Aorta (tissue), 5 donors: Measurements from ENCODE around the gene INTS11. TPM values are rescaled to one million over a fixed set of nuclear protein-coding genes. Genes with fewer than 3 reads are reported as not detected.

Experiments
- ATAC-seq: fragments of 200-7000 bp; cut with Tn5 transposase; one replicate; pipeline ENCODE4 v1.9.1; 2022; ENCODE audit warnings: moderate library complexity; ENCODE audit not compliant: low FRiP score
- DNase-seq, 2 donors: peaks; one replicate each; pipeline ENCODE4 v3.0.0-alpha.2; 2020
- H3K27ac ChIP-seq, 2 donors: one replicate each; pipeline ENCODE4 v1.5.1; 2013; ENCODE audit warnings: low read length in 2 of 2, mild to moderate bottlenecking in 2 of 2, moderate library complexity in 2 of 2, control low read depth in 1 of 2, inconsistent platforms in 1 of 2, low read depth in 1 of 2
- H3K27me3 ChIP-seq, 2 donors: one replicate each; pipeline ENCODE4 v1.6.1; 2013; ENCODE audit warnings: control low read depth in 1 of 2, low read length in 1 of 2, mild to moderate bottlenecking in 1 of 2, moderate library complexity in 1 of 2; ENCODE audit not compliant: insufficient read depth in 2 of 2, control insufficient read depth in 1 of 2
- H3K36me3 ChIP-seq, 2 donors: one replicate each; pipeline ENCODE4 v1.6.1; 2013; ENCODE audit warnings: control low read depth in 1 of 2, low read length in 1 of 2, mild to moderate bottlenecking in 1 of 2; ENCODE audit not compliant: insufficient read depth in 2 of 2, control insufficient read depth in 1 of 2
- H3K4me1 ChIP-seq, 2 donors: one replicate each; pipeline ENCODE4 v1.6.1; 2013; ENCODE audit warnings: low read length in 2 of 2, control low read depth in 1 of 2, mild to moderate bottlenecking in 1 of 2, moderate library complexity in 1 of 2; ENCODE audit not compliant: insufficient read depth in 2 of 2, control insufficient read depth in 1 of 2
- H3K4me3 ChIP-seq, 2 donors: one replicate each; pipeline ENCODE4 v1.5.1; 2013; ENCODE audit warnings: low read length in 2 of 2, control low read depth in 1 of 2, mild to moderate bottlenecking in 1 of 2
- H3K9me3 ChIP-seq: one replicate; pipeline ENCODE4 v1.6.1; 2013; ENCODE audit warnings: mild to moderate bottlenecking, low read length; ENCODE audit not compliant: control insufficient read depth
- WGBS, 2 donors: extraction: QIAGEN DNeasy Blood & Tissue Kit; methylation state at CpG; one replicate each; pipeline ENCODE4 v1.1.7; 2013; 5-methylcytosine and 5-hydroxymethylcytosine counted together
- intact Hi-C, 2 donors: fragments of 100-400 bp; cut with DNase I; formaldehyde crosslinking; loops; one replicate each; pipeline versions ENCODE4 v1.14.2 to v1.15.0; 2022
- polyA plus RNA-seq, 2 donors: library from polyadenylated mRNA; stranded (reverse); fragments of 200-250 nt; gene quantifications; one replicate each; pipeline ENCODE4 v1.2.3, GENCODE V29; 2013
- total RNA-seq, 2 donors: library from RNA; stranded (reverse); fragmentation: NEBNext Ultra II Directional; extraction: Animal tissue kit (Norgen Biotek cat#: 25700); gene quantifications; one replicate each; pipeline ENCODE4 v1.2.1, GENCODE V29; 2021
- donor health status: healthy with polysubstance abuse.
- donor health status: Bipolar disorder and iron deficiency.
- donor health status: DM: no; HTN: no; CAD: no.
- donor health status: DM: no; HTN: no; CAD: no.
- donor health status: DM: yes; HTN: yes; CAD: no.

Gene INTS11
- total and polyA plus RNA-seq, 4 donors = 48.0 to 995 (median 118) TPM

GRCh38 chr1:1340791-1341548 is 16.5 kb upstream of the INTS11 start:
- ATAC-seq (no peak), DNase-seq (no peak)
- Histone ChIP-seq H3K4me3 (no peak overlapping the region), H3K27ac (no peak overlapping the region), H3K9me3 (no peaks in the 10 kb centered on the region), H3K27me3 (no peaks in the 10 kb centered on the region), H3K36me3 (peaks cover 0 to 4% of the 10 kb centered on the region in 2 donors), H3K4me1 (no peaks in the 10 kb centered on the region)
- WGBS, 2 donors = 90 to 92% methylated on average over 36 of the region's 36 CpGs
- intact Hi-C loops = no loop called here

DNA sequence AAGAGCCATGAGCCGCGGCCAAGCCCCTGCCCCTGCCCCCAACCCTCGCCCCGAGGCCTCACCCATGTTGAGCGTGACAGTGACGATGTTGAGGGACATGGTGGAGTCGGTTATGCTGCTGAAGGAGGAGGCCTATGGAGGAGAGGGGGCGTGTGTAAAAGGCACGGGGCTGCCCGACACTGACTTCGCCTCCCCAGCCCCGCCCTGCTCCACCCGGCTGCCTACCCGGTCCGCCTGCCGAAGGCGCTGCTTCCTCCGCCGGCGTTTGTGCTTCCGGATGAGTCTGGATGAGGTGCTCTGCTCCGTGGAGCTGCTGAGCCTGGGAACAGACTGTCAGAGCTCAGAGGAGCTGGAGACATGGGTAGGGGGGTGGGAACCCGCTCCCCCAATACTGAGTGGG is 15.7 kb upstream of the INTS11 start:
- peaks cover 0 to 4% of the 10 kb centered on the region in 2 donors for H3K36me3 ChIP-seq
- no peak overlapping the region for H3K27ac ChIP-seq
- no peaks in the 10 kb centered on the region for H3K4me1 ChIP-seq
- WGBS, 2 donors = 89 to 92% methylated on average over 21 to 23 of the region's 23 CpGs
- no peak for DNase-seq
- intact Hi-C loops = no loop called here
- H3K27me3 ChIP-seq = no peaks in the 10 kb centered on the region
- H3K4me3 ChIP-seq = no peak overlapping the region
- ATAC-seq = no peak
- H3K9me3 ChIP-seq = no peaks in the 10 kb centered on the region

GRCh38 chr1:1338278-1338677 is 13.8 kb upstream of the INTS11 start:
- no peak overlapping the region for H3K27ac ChIP-seq

DNA sequence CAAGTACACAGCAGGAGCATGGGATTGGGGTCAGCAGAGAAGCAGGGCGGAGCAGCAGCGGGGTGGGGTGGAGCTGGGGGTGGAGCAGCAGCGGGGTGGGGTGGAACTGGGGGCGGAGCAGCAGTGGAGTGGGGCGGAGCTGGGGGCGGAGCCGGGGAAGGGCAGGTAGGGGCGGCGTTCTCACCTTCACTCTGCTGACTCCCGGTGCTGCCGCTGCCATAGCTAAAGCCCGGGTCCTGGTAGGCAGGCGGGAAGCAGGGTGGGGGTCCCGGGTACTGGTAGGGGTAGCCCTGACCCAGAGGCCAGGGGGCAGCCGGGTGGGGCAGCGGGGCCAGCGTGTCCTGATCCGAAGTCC is 13.3 kb upstream of the INTS11 start:
- Histone ChIP-seq H3K9me3 (no peaks in the 10 kb centered on the region), H3K27me3 (no peaks in the 10 kb centered on the region), H3K4me1 (no peaks in the 10 kb centered on the region), H3K4me3 (no peak overlapping the region), H3K36me3 (peaks cover 0 to 4% of the 10 kb centered on the region in 2 donors), H3K27ac (no peak overlapping the region)
- no peak for ATAC-seq
- intact Hi-C loops = no loop called here
- DNase-seq = no peak
- 78 to 82% methylated on average over 18 of the region's 18 CpGs for WGBS, 2 donors

More at GRCh38 chr1:1338278-1338677, 13.8 kb upstream of the INTS11 start:
- no peak for DNase-seq
- Histone ChIP-seq H3K9me3 (no peaks in the 10 kb centered on the region), H3K36me3 (peaks cover 0 to 4% of the 10 kb centered on the region in 2 donors), H3K27me3 (no peaks in the 10 kb centered on the region), H3K4me1 (no peaks in the 10 kb centered on the region), H3K4me3 (no peak overlapping the region)
- no peak for ATAC-seq
- WGBS, 2 donors = 94 to 95% methylated on average over 36 of the region's 36 CpGs
- intact Hi-C loops = no loop called here

GRCh38 chr1:1336931-1337792 is 12.7 kb upstream of the INTS11 start:
- H3K27me3 ChIP-seq = no peaks in the 10 kb centered on the region
- H3K9me3 ChIP-seq = no peaks in the 10 kb centered on the region
- DNase-seq (no peak), ATAC-seq (no peak)
- no peaks in the 10 kb centered on the region for H3K4me1 ChIP-seq
- intact Hi-C loops = no loop called here
- no peak overlapping the region for H3K27ac ChIP-seq
- WGBS, 2 donors = 94 to 97% methylated on average over 32 of the region's 32 CpGs
- no peak overlapping the region for H3K4me3 ChIP-seq
- peaks cover 0 to 4% of the 10 kb centered on the region in 2 donors for H3K36me3 ChIP-seq

DNA sequence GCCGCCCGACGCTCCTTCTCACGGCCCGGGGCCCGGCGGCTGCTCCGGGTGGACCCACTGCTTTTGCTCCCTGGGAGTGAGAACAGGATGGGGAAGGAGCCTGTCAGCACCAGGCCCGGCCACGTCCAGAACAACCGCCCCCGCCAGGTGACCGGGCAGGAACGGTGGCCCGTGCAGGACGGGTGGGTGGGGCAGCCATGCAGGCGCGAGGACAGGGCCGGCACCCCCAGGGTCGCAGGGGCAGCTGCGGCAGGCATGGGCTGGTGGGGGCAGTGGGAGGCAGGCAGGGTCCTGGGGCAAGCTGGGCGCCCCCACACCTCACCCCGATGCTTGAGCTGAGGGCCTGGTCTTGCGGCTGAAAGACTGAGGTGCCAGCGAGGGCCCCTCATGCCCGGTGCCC is 12.0 kb upstream of the INTS11 start:
- Histone ChIP-seq H3K27ac (no peak overlapping the region), H3K9me3 (no peaks in the 10 kb centered on the region), H3K36me3 (no peaks in the 10 kb centered on the region), H3K4me3 (no peak overlapping the region), H3K4me1 (no peaks in the 10 kb centered on the region), H3K27me3 (no peaks in the 10 kb centered on the region)
- WGBS, 2 donors = 91% methylated on average over 25 to 26 of the region's 26 CpGs
- intact Hi-C loops = no loop called here
- DNase-seq = no peak
- no peak for ATAC-seq

- WGBS, 2 donors = 88 to 89% methylated on average over 21 of the region's 21 CpGs
- H3K36me3 ChIP-seq = no peaks in the 10 kb centered on the region
These were observed 11.4 kb upstream of the INTS11 start for GRCh38 chr1:1335792-1336248.

GRCh38 chr1:1335283-1335682 is 10.8 kb upstream of the INTS11 start:
- H3K27me3 ChIP-seq = no peaks in the 10 kb centered on the region
- DNase-seq (no peak), ATAC-seq (no peak)
- no peaks in the 10 kb centered on the region for H3K36me3 ChIP-seq
- H3K27ac ChIP-seq = no peak overlapping the region
- intact Hi-C loops = no loop called here
- H3K9me3 ChIP-seq = no peaks in the 10 kb centered on the region
- no peak overlapping the region for H3K4me3 ChIP-seq
- WGBS, 2 donors = 72 to 79% methylated on average over 16 of the region's 16 CpGs
- H3K4me1 ChIP-seq = no peaks in the 10 kb centered on the region

More at GRCh38 chr1:1335792-1336248, 11.4 kb upstream of the INTS11 start:
- ATAC-seq (no peak), DNase-seq (no peak)
- no peaks in the 10 kb centered on the region for H3K27me3 ChIP-seq
- no peaks in the 10 kb centered on the region for H3K9me3 ChIP-seq
- H3K4me1 ChIP-seq = no peaks in the 10 kb centered on the region
- no peak overlapping the region for H3K4me3 ChIP-seq
- H3K27ac ChIP-seq = no peak overlapping the region
- intact Hi-C loops = no loop called here
